Right ventricle myocardium superior (tissue), 1 donor: ENCODE results near the gene TRA2A. TPM values are rescaled to one million over a fixed set of nuclear protein-coding genes. Genes with fewer than 3 reads are reported as not detected.
"Not testable (repeated sequence)": the region's sequence is repeated elsewhere in the genome, so short reads cannot be mapped to it uniquely, and the experiment has no call there.

Experiments used
- ATAC-seq: fragments of 200-7000 bp; cut with Tn5 transposase; one replicate; pipeline ENCODE4 v1.9.1; 2020; ENCODE audit warnings: mild to moderate bottlenecking; ENCODE audit not compliant: poor library complexity
- DNase-seq: peaks from one replicate; pipeline ENCODE4 v3.0.0-alpha.2; 2020
- intact Hi-C: fragments of 100-400 bp; cut with DNase I; formaldehyde crosslinking; loops from one replicate; pipeline ENCODE4 v1.11.2; 2022
- long read RNA-seq: library from polyadenylated mRNA; unstranded; transcript quantifications from one replicate; pipeline ENCODE4 v2.0.0, GENCODE V29; 2021
- total RNA-seq: library from RNA; stranded (reverse); fragmentation: NEBNext Ultra II Directional; extraction: Animal tissue kit (Norgen Biotek cat#: 25700); gene quantifications from one replicate; pipeline ENCODE4 v1.2.1, GENCODE V29; 2021
- donor health status: DM: no; HTN: yes; CAD: no; lungs with severe emphysema.

TRA2A gene
- total RNA-seq, result 25.0 TPM
- long read RNA-seq, transcript TRA2A-201 (8 exons, 1,845 nt), result major isoform, 9 of 16 reads
- long read RNA-seq, partial matches to known transcripts, result 0 of 16 reads
- long read RNA-seq, other reads (novel, unspliced or antisense), result 7 of 16 reads

GRCh38 chr7:23531794-23532489 lies at the start of gene TRA2A:
TSS of gene TRA2A (minus strand) at chr7:23531981. CDS start at chr7:23531824, 157 bp downstream.
- intact Hi-C loops, result no loop called here
- DNase-seq (peak; percentile 100), ATAC-seq (peak; percentile 99)

GRCh38 chr7:23570592-23571200 lies 38.9 kb upstream of the TRA2A start:
- peak; percentile 96 for ATAC-seq
- intact Hi-C loops, result loop anchor here (2.0 kb wide), 1 partner anchor 142 kb away; no protein-coding TSS in a partner anchor
- DNase-seq, result peak; percentile 72

DNA sequence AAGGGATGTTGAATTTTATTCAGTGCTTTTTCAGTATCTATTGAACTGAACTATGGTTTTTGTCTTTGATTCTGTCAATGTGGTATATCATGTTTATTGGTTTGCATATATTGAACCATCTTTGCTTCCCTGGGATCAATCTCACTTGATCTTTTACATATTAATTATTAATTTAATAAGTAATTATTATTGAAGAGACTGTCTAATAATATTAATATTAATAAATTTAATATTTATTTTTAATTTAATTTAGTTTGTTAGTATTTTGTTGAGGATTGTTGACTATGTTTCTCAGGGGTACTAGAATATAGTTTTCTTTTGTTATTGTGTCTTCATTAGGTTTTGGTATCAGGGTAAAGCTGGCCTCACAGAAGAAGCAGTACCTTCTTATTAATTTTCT lies 26.5 kb upstream of the TRA2A start:
- DNase-seq (no peak), ATAC-seq (no peak)
- intact Hi-C loops, result no loop called here

DNA sequence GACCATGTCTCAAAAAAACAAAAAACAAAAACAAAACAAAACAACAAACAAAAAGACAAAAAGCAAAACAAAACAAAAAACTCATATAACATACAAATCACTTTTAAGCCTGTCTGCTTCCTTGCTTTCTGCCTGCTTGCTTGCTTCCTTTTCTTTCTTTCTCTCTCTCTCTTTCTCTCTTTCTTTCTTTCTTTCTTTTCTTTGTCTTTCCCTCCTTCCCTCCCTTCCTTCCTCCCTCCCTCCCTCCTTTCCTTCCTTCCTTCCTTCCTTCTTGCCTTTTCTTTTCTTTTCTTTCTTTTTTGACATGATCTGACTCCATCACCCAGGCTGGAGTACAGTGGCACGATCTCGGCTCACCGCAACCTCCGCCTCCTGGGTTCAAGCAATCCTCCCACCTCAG lies 15.9 kb upstream of the TRA2A start:
- no peak for ATAC-seq
- intact Hi-C loops, result no loop called here
- DNase-seq, result no peak

GRCh38 chr7:23546897-23547572 lies 15.3 kb upstream of the TRA2A start:
- ATAC-seq (peak; percentile 94), DNase-seq (peak; percentile 70)
- intact Hi-C loops, result no loop called here

DNA sequence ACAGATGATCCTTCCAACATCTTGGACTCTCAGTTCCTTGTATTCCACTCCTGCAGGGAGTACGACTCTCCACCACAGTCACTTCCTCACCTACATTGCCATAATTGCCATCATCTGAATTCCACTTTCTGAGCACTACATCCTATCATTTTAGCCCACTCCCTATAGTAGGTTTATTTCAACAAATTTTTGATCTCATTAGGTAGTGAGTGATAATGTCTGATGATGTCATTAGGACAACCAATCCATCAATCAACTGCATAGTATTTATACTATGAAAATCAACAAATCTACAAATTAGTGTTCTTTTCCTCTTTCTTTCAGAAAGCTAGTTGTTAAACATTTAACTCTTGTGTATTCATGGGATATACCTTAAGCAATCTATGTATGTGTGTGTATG lies 13.7 kb upstream of the TRA2A start:
- intact Hi-C loops, result no loop called here
- DNase-seq (no peak), ATAC-seq (no peak)

GRCh38 chr7:23544913-23545354 lies 13.2 kb upstream of the TRA2A start:
- ATAC-seq (peak; percentile 77), DNase-seq (no peak)
- intact Hi-C loops, result no loop called here

GRCh38 chr7:23542752-23543151 lies 11.0 kb upstream of the TRA2A start:
- DNase-seq (no peak), ATAC-seq (no peak)
- intact Hi-C loops, result no loop called here

DNA sequence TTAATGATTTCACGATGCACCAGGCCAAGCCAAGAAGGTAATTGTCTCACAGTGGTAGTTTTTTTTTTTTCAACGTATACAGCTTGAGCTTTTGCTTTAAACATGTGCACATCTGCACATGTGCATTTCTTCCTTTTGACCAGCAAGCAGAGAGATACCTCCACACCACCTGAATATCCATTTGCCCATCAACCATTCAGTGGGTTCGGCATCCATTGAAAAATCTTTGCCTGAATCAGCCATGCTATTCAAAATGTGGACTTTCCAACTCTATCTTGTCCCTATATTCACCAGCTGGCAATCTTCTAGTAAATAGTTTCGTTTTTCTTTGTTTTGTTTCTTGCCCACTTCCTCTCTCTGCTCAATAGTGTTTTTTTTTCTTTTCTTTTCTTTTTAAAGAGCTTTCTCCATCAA lies 7.7 kb upstream of the TRA2A start:
- DNase-seq (no peak), ATAC-seq (no peak)
- intact Hi-C loops, result no loop called here

GRCh38 chr7:23538301-23538700 lies 6.5 kb upstream of the TRA2A start:
- no peak for DNase-seq
- no peak for ATAC-seq
- intact Hi-C loops, result no loop called here

- intact Hi-C loops, result no loop called here
- no peak for DNase-seq
- ATAC-seq, result no peak
Measured at GRCh38 chr7:23533238-23533604, 1.4 kb upstream of the TRA2A start.

DNA sequence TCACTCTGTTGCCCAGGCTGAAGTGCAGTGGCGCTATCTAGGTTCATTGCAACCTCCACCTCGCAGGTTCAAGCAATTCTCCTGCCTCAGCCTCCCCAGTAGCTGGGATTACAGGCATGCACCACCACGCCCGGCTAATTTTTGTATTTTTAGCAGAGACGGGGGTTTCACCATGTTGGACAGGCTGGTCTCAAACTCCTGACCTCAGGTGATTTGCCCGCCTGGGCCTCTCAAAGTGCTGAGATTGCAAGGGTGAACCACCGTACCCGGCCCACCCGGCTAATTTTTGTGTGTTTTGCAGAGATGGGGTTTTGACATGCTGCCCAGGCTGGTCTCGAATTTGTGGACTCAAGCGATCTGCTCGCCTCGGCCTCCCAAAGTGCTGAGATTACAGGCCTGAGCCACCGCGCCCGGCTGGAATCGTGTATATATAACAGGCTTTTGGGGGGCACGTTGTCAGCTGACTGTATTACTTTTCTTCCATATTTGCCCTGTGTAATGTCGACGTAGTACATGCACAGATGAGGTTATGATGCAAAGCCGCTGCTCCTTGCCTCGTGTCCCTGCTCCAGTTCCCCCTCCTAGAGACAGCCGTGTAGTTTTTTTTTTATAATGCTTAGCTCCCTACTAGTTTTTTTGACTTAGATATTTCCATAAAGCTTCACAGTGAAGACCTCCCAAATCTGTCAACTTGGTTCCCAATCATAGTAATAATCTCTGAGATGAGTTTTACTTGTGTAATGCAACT lies 883 bp upstream of the TRA2A start:
- no peak for DNase-seq
- intact Hi-C loops, result no loop called here
- ATAC-seq, result no peak

DNA sequence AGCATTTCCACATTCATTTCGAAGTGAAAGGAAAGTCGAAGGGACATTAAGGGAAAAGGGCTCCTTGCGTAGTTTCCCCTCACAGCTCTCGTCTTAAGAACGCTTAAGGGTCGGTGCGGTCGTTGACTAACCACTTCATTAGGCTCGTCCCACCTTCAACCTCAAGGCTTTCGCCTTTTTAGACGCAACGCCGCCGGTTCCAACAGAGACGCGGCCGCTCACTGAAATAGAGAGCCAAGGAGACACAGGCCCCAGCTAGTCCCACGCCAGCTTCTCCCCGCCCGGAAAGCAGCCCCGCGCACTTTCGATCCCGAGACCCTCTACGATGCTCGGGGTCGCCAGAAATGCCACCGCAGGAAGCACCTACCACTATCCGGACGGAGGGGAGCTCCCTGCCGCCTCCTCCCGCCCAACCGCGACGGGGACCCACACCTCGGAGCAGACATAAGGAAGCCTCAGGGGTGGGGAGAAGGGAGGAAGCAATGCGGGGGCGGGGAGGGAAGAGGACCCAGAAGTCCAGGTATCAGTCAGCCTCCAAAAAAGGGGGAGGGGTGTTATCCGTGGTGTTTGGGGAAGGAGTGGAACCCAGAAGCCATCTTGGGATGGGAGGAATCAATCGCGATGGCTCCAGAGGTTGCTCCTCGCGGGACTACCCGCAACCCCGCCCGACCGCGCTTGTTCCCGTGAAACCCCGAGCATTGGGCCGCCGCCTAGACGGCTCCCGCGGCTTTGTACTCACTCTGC lies 559 bp downstream of the TRA2A start:
- intact Hi-C loops, result no loop called here
- DNase-seq (peak; percentile 64), ATAC-seq (peak; percentile 71)

- ATAC-seq, result no peak
- intact Hi-C loops, result no loop called here
- DNase-seq, result no peak
Measured at GRCh38 chr7:23530405-23530804, 1.4 kb downstream of the TRA2A start.

DNA sequence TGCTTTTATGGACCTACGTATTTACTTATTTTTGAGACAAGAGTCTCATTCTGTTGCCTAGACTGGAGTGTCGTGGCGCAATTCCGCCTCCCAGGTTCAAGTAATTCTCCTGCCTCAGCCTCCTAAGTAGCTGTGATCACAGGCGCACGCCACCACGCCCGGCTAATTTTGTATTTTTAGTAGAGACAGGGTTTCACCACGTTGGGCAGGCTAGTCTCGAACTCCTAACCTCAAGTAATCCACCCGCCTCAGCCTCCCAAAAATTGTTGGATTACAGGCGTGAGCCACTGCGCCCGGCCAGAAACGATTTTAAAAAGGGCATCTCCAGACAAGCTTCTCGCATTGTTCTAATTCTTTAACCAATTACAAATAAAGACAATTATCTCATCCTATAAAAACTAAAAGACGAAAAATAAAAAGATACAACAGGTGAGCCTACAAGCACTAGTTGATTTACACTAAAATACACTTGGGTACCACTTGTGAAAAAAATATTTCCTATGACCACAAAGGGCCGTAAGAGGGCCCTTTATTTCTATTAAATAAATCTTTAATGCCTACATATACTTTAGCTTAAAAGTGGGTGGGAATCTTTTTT lies 2.4 kb downstream of the TRA2A start:
- ATAC-seq (no peak), DNase-seq (no peak)
- intact Hi-C loops, result no loop called here

GRCh38 chr7:23525611-23526010 lies 6.2 kb downstream of the TRA2A start:
- DNase-seq, ATAC-seq, intact Hi-C loops: not testable (repeated sequence)

GRCh38 chr7:23524473-23524872 lies 7.3 kb downstream of the TRA2A start:
- ATAC-seq, result no peak
- intact Hi-C loops, result no loop called here

GRCh38 chr7:23523486-23524075 lies 8.2 kb downstream of the TRA2A start:
- DNase-seq (no peak), ATAC-seq (no peak)
- intact Hi-C loops, result no loop called here

More at GRCh38 chr7:23524473-23524872, 7.3 kb downstream of the TRA2A start:
- DNase-seq, result no peak
